ENCODE results near the gene MYO1H.
"Not testable (repeated sequence)": the region's sequence is repeated elsewhere in the genome, so short reads cannot be mapped to it uniquely, and the experiment has no call there.

The MYO1H gene

GRCh38 chr12:109352184-109352583, 4.5 kb downstream of the MYO1H start:
- DNase-seq: no peak

DNA sequence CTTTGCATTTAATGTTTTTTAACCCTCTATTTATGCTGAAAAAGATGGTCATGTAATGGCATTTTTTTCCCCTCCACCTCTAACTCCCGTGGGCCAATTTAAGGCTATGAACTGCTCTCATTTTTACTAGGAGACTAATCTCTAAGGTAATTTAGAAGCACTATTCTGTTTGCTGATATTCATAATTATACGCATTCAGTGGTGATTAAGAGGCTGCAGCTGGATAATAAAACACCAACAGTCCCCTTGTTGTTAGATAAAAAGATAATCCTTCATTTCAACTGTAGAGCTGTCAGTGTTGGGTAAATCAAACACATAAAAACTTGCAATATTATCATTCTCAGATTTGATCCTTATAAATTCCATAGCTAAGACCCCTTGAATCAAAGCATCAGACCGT, 8.9 kb downstream of the MYO1H start:
- no peak for DNase-seq

DNA sequence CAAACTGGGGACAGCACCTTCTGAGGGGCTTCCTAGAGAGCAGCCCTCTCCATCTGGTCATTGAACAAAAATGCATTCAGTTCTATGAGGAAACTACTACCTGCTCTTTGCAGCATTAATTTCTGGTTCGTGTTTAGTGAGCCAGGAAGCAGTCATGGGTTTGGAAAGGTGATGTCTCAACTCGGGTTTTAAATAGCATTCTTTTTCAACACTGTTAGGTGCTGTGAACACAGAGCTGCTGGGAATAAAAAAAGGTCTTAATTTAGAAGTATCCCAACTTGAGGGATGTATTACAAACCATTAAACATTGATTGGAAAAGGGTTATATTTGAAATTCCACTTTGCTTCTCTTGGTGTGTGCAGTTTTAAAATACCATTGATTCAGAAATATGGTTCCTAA, 9.3 kb downstream of the MYO1H start:
- no peak for DNase-seq

DNA sequence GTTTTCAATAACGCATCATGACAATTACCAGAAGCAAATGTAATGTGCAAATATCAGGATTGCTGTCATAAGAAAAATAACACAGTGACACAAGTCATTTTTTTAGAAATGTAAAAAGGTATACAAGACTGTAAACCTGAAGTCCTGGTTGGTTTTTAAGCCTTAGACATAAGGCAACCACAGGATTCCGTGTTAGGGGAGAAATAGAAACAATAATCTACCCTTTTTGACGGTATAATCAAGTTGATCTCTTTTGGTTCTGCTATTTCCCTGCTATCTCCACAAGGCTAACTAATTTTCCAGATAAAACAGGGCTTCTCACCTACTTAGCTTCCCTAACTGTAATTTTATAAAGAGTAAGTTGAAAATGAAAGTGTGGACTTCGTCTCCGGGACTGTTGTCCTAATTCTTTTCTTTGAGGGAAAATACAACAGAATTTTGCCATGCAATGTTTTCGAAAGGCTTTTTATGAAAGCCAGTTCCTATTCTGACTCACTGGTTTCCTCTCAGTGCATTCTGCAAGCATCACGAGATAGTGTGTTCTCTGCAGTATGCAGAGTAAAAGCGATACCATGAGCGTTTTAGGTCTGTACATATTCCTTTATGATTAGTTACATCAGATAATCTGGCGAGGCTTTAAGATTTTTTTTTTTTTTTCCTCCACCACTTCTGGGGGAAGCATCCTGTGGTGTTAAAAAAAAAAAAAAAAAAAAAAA, 10.6 kb downstream of the MYO1H start:
- no peak for DNase-seq

DNA sequence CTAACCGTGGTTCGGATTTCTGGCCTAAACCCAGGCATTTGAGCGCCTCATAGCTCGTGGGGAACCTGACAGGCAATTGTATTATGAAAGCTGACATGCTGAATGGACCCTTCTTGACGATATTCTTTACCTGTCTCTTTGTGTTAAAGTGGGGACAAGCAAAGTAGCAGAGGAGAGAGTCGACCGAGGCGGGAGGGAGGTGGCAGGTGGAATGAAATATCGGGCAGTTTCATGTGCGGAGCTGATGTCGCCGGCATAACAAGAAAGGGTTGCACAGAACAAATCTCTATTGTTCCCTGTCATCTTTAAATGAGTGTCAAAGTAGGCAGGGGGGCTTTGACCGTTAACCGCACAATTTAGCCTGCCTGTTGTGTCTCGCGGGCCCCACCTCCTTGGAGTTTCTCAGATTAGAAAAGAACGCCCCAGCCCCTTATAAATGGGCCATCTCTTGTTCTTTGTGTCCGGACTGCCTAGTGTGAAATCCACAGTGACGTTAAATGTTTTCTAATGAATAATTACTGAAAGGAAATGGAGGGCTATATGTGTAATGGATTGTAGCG, 11.5 kb downstream of the MYO1H start:
- DNase-seq: no peak

DNA sequence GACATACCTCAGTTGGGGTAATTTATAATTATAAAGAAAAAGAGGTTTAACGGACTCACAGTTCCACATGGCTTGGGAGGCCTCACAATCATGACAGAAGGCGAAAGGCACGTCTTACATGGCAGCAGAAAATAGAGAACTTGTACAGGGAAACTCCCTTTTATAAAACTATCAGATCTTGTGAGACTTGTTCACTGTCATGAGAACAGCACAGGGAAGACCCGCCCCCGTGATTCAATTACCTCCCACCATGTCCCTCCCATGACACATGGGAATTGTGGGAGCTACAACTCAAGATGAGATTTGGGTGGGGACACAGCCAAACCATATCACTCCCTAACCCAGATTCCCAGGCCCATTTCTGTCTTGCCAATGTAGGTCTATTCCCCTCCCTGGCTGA, 22.1 kb downstream of the MYO1H start:
- no peak for DNase-seq

DNA sequence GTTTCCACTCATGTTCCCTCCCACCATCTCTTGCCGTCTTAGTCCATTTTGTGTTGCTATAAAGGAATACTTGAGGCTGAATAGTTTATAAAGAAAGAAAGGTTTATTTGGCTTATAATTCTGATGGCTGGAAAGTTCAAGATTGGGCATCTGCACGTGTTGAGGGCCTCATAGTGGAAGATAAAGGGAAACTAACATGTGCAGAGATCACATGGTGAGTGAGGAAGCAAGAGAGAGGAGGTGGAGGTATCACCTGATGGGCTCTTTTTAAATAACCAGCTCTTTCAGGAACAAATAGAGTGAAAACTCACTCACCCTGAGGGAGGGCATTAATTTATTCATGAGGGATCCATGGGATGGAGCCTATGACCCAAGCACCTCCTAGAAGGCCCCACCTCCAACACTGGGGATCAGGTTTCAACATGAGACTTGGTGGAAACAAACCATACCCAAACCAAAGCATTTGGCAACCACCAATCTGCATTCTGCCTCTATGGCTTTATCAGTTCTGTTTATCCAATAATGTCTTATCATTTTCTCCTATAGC, 29.5 kb downstream of the MYO1H start:
- no peak for DNase-seq

- DNase-seq: no peak
Observed at GRCh38 chr12:109378569-109378968, 30.9 kb downstream of the MYO1H start.

DNA sequence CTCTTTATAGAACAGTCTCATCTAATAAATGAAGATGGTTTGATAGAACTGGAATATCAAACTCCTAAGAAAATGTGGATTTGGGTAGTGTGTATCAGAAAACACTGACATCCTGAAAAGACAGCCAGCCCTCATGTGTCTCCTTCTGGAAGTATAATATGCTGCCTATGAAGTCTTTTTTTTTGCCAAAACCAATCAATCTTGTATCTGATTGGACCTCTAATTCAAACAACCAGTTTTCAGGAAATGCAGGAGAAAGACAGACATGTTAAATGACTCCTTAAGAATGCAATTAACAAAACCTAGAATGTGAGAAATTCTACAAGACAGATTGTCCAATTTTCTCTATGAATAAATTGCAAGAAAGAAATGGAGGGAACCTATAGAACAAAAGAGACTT, 34.3 kb downstream of the MYO1H start:
- no peak for DNase-seq

GRCh38 chr12:109383240-109383639, 35.5 kb downstream of the MYO1H start:
- no peak for DNase-seq

DNA sequence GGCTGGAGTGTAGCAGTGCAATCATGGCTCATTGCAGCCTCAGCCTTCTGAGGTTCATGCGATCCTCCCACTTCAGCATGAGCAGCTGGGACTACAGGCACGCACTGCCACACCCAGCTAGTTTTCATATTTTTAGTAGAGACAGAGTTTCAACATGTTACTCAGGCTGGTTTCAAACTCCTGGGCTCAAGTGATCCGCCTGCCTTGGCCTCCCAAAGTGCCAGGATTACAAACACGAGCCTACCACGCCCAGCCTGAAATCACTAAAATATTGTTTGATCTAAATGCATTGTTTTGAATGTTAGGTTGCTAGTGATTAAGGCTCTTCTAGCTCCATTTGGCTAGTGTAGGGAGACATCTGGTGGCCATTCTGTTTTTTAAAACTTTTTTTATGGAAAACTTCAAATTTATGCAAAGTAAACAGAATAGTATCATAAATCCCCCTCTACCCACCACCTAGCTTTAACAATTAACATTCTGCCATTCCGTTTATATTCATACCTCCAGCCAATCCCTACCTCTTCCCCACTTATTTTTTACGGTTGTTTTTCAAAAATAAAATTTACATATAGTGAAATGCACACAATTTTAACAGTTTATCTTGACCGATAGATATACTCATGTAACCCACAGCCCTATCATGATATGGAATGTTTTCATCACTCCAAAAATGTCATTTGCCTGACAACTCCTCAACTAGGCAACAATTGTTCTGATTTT, 37.8 kb downstream of the MYO1H start:
- DNase-seq: peak in 2 of 6 experiments; percentile 5 to 16

DNA sequence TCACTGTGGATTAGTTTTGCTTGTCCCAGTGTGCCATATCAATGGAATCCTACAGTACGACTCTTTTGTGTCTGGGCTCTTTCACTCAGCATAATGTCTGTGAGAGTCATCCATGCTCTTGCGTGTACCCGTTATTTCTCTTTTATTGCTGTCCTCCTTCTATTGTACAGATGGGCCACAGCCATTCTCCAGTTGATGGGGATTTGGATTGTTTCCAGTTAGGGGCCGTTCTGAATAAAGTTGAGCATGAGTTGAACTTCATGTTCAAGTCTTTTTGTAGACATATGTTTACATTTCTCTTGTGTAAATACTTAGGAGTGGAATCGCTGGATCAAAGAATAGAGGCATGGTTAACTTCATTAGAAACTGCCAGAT, 38.3 kb downstream of the MYO1H start:
- no peak for DNase-seq

DNA sequence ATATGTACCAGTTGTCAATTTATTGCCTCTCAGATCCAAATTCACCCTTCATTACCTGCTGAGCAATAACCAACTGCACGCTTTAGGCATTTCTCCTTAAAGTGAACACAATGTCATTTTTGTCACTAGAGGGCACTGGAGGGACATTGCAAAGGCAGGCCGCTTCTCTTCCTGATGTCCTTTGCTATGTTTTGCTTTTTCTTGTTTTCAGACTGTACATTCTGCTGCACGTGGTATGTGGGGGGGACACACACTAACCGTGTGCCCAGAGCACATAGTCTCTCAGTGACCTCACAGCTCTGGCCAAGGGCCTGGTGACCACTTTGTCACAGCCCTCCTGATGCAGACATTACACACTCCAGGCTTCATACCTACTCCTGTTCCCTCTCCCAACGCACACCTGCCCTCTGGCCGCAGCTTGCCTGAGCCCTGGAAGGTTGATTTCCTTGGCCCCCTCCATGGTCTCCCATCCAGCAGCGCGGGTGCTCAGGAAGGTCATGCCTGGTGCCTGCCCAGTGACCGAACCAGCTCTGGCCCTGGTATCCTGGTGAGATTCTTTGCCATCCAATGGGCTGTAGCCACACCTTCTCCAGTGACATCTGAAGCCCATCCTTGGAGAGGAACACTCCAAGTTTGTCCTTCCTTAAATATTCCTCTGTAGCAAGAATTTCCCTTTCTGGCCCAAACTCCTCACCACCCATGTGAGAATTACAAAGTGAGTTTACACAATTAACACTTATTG, 39.9 kb downstream of the MYO1H start:
- no peak for DNase-seq

- DNase-seq: no peak
Observed at GRCh38 chr12:109388167-109388563, 40.5 kb downstream of the MYO1H start.

DNA sequence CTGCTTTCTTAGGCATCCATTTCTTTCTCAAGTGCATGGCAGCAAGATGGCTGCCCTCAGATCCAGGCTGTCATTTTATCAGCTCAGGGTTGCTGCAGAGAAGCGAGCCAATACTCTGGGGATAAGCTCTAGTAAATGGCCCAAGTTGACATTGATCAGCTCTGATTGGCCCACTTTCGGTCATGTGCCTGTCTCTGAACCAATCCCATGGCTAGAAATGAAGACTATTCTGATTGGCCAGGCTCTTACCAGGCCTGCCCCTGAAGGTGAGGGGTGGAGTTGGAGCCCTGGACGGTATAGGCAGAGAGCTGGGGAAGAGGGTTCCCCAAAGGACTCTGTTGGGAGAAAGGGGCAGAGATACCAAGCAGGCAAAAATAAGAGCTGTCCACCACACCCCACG, 41.4 kb downstream of the MYO1H start:
- no peak for DNase-seq

DNA sequence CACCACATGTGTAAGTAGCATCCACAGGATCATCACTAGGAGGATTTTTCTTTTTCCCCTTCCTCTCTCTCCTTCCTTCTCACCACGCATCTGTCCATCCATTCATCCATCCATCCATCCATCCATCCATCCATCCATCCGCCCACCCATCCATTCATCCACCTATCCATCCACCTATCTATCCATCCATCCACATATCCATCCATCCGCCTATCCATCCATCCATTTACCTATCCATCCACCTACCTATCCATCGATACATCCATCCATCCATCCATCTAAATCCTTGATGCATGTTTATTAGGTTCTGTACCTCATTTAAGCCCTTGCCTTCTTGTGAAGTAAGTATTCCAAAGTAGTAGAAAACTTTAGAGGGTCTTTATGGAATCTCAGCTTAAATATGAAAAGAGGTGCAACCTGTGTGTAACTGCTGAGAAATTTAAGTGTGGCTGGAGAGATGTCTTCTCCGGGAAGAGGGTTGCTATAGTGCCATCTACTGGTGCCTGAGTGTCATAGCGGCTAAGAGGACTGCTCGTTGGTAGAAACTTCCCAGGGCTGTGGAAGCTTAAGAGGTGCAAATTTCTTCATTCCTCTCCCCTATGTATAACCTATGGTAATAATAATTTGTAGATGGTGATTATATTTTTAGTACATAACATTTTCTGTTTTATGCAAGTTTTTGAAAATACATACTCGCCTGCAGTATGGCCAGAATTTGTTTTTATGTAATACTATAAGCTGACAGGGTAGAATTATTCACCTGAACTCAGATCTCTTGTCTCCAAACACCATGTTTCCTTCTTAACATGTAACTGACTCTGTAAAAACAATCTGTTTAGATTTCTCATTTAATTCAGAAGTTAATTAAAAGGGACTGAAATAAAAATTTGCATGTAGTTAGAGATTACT, 46.0 kb downstream of the MYO1H start:
- DNase-seq: peak in 4 of 6 experiments; percentile 3 to 63 (median 25)

- no peak for DNase-seq
Observed at GRCh38 chr12:109394891-109395290, 47.2 kb downstream of the MYO1H start.

DNA sequence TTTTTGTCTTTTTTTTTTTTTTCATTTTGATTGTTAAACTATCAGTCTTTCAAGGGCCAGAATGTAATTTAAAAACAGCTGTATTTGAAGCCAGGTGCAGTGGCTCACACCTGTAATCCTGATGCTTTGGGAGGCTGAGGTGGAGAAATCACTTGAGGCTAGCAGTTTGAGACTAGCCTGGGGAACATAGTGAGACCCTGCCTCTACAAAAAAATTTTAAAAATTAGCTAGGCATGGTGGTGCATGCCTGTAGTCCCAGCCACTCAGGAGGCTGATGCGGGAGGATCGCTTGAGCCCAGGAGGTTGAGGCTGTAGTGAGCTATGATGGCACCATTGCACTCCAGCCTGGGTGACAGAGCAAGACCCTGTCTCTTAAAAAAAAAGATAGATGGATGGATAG, 57.1 kb downstream of the MYO1H start:
- not testable (repeated sequence) for DNase-seq

- DNase-seq: not testable (repeated sequence)
Observed at GRCh38 chr12:109406147-109406546, 58.4 kb downstream of the MYO1H start.

DNA sequence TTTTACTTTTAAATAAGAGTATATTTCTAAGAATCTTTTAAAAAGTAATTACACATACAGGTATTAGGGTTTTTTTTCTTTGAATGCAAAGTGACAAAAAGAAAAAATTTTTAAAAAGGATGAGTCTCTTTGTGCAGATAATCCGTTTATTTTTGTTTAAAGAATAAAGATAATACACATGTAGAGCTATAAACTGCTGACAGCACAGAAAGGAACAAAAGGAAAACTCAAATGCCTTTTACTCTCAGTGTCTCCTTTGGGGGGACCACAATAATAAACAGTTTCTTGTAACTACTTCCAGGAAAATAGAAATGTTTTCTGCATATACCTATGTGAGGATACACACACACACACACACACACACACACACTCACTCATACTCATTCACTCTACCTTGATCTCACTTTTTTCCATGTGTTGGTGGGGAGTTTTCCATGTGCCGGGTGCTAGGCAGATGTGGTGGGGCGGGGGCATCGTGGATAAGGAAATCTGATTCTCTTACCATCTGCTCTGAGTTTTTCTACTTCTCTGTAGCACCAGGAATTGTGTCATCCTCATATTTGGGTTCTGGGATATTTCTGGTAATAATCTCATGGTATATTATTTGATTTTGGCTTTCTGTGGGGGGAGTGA, 71.3 kb downstream of the MYO1H start:
- DNase-seq: no peak

DNA sequence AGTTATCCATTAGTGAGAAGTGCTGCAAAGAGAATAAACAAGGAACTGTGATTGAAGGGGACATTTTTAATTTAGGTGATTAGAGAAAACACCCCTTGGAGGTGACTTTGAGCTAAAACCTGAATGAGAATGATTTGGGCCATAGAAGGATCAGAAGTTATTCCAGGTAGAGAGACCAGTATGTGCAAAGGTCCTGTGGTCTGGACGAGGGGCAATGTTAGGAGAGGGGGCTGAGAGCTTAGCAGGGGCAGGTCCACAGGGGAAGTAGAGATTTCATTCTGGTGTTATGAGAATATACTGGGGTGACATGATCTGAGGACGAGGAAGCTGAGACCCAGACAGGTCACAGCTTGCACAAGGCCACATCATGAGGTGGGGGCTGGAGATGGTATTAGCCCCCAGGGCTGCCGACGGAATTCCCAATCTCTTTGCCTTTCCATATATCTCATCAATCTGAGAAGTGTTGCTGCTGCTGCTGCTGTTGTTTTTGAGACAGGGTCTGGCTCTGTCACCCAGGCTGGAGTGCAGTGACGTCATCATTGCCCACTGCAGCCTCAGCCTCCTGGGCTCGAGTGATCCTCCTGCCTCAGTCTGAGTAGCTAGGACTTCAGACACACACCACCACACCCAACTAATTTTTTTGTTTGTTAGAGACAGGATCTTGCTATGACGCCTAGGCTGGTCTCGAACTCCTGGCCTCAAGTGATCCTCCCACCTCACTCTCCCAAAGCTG, 73.8 kb downstream of the MYO1H start:
- DNase-seq: no peak

All from stimulated activated naive CD4-positive, alpha-beta T cell (primary cell).